ENCODE results near the gene STYXL1.
"Not testable (repeated sequence)": the region's sequence is repeated elsewhere in the genome, so short reads cannot be mapped to it uniquely, and the experiment has no call there.

Gene STYXL1

DNA sequence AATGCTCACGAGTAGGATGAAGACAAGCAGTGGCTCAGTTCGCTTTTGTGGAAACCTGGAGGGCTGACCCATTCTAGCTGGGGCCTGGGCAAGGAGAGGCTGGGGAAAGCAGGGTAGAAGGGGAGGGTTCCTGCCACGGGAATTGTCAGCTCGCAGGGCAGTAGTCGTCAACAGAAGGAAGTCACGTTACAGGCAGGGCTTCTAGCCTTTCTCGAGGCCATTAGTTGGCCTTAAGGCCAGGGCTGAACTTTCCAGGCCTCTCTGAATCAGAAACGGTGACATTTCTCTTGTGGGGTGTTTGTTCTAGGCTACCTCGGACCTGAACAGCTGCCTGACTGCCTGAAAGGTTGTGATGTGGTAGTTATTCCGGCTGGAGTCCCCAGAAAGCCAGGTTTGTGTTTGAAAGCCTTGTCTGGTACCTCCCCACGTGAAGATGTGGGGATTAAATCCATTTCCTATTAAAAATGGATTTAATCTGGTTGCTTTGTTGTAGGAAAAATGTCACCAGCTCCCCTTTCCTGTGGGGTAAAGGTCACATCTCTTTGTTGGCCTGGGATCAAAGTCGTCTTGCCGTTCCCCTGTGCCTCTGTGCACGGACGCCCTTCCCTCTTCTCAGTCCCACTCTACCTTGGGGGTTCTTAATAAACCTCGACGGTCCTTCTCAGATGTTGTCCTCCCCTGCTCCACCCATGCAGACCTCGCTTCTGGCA, 9.5 kb upstream of the STYXL1 start:
- DNase-seq (ENCODE audit: low read depth): no peak
- H3K4me3 ChIP-seq (ENCODE audit: control insufficient read depth, low read depth, low read length): no peak overlapping the region
- TF ChIP-seq, protein P1, sequence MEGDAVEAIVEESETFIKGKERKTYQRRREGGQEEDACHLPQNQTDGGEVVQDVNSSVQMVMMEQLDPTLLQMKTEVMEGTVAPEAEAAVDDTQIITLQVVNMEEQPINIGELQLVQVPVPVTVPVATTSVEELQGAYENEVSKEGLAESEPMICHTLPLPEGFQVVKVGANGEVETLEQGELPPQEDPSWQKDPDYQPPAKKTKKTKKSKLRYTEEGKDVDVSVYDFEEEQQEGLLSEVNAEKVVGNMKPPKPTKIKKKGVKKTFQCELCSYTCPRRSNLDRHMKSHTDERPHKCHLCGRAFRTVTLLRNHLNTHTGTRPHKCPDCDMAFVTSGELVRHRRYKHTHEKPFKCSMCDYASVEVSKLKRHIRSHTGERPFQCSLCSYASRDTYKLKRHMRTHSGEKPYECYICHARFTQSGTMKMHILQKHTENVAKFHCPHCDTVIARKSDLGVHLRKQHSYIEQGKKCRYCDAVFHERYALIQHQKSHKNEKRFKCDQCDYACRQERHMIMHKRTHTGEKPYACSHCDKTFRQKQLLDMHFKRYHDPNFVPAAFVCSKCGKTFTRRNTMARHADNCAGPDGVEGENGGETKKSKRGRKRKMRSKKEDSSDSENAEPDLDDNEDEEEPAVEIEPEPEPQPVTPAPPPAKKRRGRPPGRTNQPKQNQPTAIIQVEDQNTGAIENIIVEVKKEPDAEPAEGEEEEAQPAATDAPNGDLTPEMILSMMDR (conservative IDR thresholded peaks at IDR 0.05; ENCODE audit: control insufficient read depth, insufficient read depth, low read depth, low read length): no peak

DNA sequence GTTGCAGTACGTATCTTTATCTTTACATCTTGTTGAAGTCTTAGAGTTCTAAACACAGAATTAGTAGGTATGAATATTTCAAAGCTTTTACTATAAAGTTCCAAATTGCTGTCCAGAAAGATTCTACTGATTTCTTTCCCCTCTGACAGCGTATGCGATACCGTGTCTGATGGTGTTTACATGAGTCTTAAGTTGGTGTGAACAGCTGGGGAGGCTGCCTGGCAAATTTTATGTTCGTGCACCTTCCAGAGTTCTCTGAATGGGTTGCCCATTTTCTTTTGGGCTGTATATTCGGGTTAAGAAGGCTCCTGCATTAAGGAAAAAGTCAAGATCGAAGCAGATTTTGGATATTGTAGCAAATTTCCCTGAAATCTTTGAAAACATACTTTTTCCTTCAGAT, 8.4 kb upstream of the STYXL1 start:
- no peak overlapping the region for H3K4me3 ChIP-seq (ENCODE audit: control insufficient read depth, low read depth, low read length)
- TF ChIP-seq, protein P1 (conservative IDR thresholded peaks at IDR 0.05; ENCODE audit: control insufficient read depth, insufficient read depth, low read depth, low read length): no peak
- no peak for DNase-seq (ENCODE audit: low read depth)

DNA sequence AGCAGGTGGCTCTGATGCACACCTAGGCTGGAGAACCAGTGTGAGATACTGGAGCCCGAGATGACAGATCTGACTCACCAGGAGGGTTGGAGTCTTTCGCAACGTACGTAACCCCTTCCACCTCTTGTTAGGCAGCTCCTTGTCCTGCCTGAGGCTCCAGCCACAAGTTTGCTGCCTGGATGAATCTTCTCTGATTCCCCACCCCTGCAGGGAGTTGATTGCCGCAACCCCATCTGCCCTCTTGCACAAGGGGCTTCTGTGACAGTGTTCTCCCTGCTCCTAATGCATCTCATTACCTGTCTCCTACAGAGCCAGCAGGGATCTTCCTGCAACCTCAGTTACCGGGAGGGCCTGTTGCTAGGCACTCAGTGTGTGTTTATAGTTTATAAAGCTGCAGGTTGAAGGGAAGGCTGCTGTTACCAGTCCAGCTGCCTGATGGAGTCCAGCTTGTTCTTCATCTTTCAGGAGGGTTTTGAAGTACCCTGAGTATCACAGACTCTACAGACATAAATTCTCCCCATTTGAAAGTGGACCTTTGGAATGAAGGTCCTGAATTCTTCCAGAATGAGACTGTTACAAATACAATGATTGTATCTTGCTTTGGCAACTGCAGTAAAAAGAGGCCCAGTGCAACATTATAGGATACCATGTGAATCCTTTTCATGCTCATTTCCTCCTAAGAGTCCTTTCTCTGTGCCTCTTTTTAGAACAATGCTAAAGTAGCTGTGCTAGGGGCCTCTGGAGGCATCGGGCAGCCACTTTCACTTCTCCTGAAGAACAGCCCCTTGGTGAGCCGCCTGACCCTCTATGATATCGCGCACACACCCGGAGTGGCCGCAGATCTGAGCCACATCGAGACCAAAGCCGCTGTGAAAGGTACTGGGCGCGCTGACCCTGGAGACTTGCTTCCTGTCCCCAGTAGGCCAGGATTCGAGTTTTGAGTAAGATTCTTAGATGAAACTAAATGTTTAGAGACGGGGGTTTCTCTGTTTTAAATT, 6.6 kb upstream of the STYXL1 start:
- H3K4me3 ChIP-seq (ENCODE audit: control insufficient read depth, low read depth, low read length): no peak overlapping the region
- TF ChIP-seq, protein P1 (conservative IDR thresholded peaks at IDR 0.05; ENCODE audit: control insufficient read depth, insufficient read depth, low read depth, low read length): no peak
- DNase-seq (ENCODE audit: low read depth): peak; percentile 81

DNA sequence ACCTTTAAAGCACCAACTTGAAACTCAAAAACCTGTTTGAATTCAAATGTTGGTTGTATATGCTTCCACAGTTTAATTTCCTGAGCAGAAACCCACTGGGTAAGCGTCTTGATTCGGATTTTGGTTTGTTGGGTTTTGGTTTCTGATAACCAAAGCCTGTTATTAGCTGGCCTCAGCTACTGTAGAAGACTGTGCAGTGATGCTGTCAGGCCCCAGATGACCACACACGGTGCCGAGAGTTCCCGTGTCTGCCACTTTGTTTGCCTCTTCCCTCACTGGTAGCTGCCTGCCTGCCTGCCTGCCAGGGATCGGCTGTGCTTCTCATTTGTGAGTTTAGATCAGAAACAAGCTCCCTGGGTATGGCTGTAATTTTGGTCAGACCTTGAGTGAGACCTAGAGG, 5.7 kb upstream of the STYXL1 start:
- no peak for DNase-seq (ENCODE audit: low read depth)
- H3K4me3 ChIP-seq (ENCODE audit: control insufficient read depth, low read depth, low read length): no peak overlapping the region
- TF ChIP-seq, protein P1 (conservative IDR thresholded peaks at IDR 0.05; ENCODE audit: control insufficient read depth, insufficient read depth, low read depth, low read length): no peak

DNA sequence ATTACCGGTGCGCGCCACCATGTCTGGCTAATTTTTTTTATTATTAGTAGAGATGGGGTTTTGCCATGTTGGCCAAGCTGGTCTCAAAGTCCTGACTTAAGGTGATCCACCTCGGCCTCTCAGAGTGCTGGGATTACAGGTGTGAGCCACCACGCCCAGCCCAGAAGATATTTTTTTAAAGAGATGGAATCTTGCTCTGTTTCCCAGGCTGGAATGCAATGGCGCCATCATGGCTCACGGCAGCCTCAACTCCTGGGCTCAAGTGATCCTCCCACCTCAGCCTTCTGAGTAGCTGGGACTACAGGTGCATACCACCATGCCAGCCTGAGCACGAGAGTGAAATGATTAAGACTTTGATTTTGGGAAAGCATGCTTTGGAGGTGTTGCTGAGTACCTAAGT, 4.9 kb upstream of the STYXL1 start:
- H3K4me3 ChIP-seq (ENCODE audit: control insufficient read depth, low read depth, low read length); DNase-seq (ENCODE audit: low read depth): not testable (repeated sequence)

DNA sequence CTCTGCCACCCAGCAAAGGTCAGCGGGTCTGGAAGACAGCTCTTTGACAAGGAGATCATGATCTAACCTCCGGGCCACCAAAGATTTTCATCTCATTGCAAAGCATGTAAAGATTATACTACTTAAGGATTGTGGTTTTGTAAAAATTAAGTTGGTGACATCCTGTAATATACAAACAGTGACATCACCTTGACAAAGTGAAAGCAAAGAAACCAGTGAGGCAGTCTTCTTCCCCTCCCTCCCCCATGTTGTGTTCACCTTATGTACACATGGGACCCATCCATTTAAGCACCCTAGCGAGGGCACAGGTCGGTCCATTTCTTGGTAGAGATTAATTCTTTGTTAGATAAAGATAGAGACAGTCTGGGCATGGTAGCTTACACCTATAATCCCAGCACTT, 4.0 kb upstream of the STYXL1 start:
- no peak for DNase-seq (ENCODE audit: low read depth)
- H3K4me3 ChIP-seq (ENCODE audit: control insufficient read depth, low read depth, low read length): no peak overlapping the region
- TF ChIP-seq, protein P1 (conservative IDR thresholded peaks at IDR 0.05; ENCODE audit: control insufficient read depth, insufficient read depth, low read depth, low read length): no peak

DNA sequence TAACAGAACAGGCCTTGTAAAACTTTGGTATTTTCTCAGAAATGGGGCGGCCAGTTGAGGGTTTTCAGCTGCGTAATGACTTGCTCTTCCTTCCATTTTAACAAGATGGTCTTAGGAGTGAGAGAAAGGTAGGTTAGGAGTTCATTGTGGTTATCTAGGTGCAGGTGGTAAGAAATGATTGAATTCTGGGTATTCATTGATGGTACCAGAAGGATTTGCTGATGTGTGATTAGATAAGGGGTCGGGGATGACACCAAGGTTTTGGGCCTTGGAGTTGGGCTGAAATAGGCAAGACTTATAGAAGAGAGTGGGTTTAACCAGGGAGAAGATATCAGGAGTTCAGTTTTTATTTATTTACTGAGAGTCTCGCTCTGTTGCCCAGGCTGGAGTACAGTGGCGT, 2.7 kb upstream of the STYXL1 start:
- TF ChIP-seq, protein P1 (conservative IDR thresholded peaks at IDR 0.05; ENCODE audit: control insufficient read depth, insufficient read depth, low read depth, low read length): no peak
- no peak for DNase-seq (ENCODE audit: low read depth)
- H3K4me3 ChIP-seq (ENCODE audit: control insufficient read depth, low read depth, low read length): no peak overlapping the region

All from fibroblast of mammary gland (primary cell).